AG04449 (cell line): ENCODE data around the gene STUB1.

Experiments
- CTCF ChIA-PET: fragments of 350-600 bp; formaldehyde crosslinking; extraction: SDS; loops from one replicate; lab custom pipeline; 2021; ENCODE audit warnings: antibody characterized with exemption; lab: Yijun Ruan, JAX
- POLR2A ChIA-PET: fragments of 400-600, 350-600 bp; formaldehyde crosslinking; extraction: SDS; loops from one replicate; lab custom pipeline; 2020; ENCODE audit warnings: antibody characterized with exemption, inconsistent platforms; lab: Yijun Ruan, JAX
- DNase-seq: peaks from one replicate; pipeline ENCODE4 v3.0.0-alpha.2; 2010; ENCODE audit warnings: low read depth, low spot score
- H3K4me3 ChIP-seq: 2 replicates; pipeline ENCODE4 v1.5.1; 2011; ENCODE audit warnings: low read depth, mild to moderate bottlenecking, control low read depth, low read length
- CTCF ChIP-seq: IDR thresholded peaks from one replicate; pipeline ENCODE4 v1.5.1; 2011; ENCODE audit warnings: mild to moderate bottlenecking, moderate library complexity, low read length, control low read depth, inconsistent platforms; ENCODE audit not compliant: insufficient read depth; ENCODE audit errors: missing control alignments

The STUB1 gene

GRCh38 chr16:693766-694165 is 13.6 kb downstream of the STUB1 start:
- ChIA-PET POLR2A (no interaction called here), CTCF (no interaction called here)
- no peak for TF ChIP-seq CTCF
- no peak for DNase-seq
- no peak overlapping the region for H3K4me3 ChIP-seq

- H3K4me3 ChIP-seq, result no peak overlapping the region
- ChIA-PET POLR2A (no interaction called here), CTCF (interaction anchor here (0.9 to 1.5 kb wide), 2 partner anchors 16 to 18 kb away, joined by 5 to 6 read pairs; no protein-coding TSS in a partner anchor)
- no peak for DNase-seq
- TF ChIP-seq CTCF, result no peak
Observed at GRCh38 chr16:694187-694862, 14.1 kb downstream of the STUB1 start.

GRCh38 chr16:694863-695354 is 14.7 kb downstream of the STUB1 start:
- no peak overlapping the region for H3K4me3 ChIP-seq
- no peak for DNase-seq

GRCh38 chr16:695355-696089 is 15.3 kb downstream of the STUB1 start:
- TF ChIP-seq CTCF, result no peak
- ChIA-PET POLR2A (no interaction called here), CTCF (interaction anchor here (0.9 to 1.5 kb wide), 4 partner anchors 15 to 25 kb away, joined by 3 to 6 read pairs (median 4); no protein-coding TSS in a partner anchor)
- DNase-seq, result no peak
- H3K4me3 ChIP-seq, result no peak overlapping the region

More at GRCh38 chr16:694863-695354, 14.7 kb downstream of the STUB1 start:
- TF ChIP-seq CTCF, result no peak
- POLR2A ChIA-PET, result no interaction called here
- CTCF ChIA-PET, result interaction anchor here (0.9 to 1.5 kb wide), 2 partner anchors 15 to 18 kb away, joined by 5 to 6 read pairs; no protein-coding TSS in a partner anchor

GRCh38 chr16:698911-699671 is 18.9 kb downstream of the STUB1 start:
- TF ChIP-seq CTCF, result no peak
- ChIA-PET CTCF (interaction anchor here (1.2 to 6.6 kb wide), 2 partner anchors 13 to 17 kb away, joined by 4 to 53 read pairs; no protein-coding TSS in a partner anchor), POLR2A (no interaction called here)

More at GRCh38 chr16:698911-699671, 18.9 kb downstream of the STUB1 start:
- H3K4me3 ChIP-seq, result no peak overlapping the region
- DNase-seq, result no peak
